Stimulated activated CD8-positive, alpha-beta memory T cell treated with anti-CD3 and anti-CD28 coated beads, Interleukin-7, amount 100 ng/mL, for 1 hour (primary cell): ENCODE results near the gene SCGB2B2.
"Not testable (repeated sequence)": the region's sequence is repeated elsewhere in the genome, so short reads cannot be mapped to it uniquely, and the experiment has no call there.

Source experiments
- DNase-seq, 2 donors: peaks; one replicate each; pipeline ENCODE4 v3.0.0-alpha.2; 2020; ENCODE audit warnings: low read depth in 2 of 2

Gene SCGB2B2

DNA sequence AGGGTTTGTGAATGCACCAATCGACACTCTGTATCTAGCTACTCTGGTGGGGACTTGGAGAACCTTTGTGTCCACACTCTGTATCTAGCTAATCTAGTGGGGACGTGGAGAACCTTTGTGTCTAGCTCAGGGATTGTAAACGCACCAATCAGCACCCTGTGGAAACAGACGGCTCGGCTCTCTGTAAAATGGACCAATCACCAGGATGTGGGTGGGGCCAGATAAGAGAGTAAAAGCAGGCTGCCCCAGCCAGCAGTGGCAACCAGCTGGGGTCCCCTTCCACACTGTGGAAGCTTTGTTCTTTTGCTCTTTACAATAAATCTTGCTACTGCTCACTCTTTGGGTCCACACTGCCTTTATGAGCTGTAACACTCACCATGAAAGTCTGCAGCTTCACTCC, 8.3 kb downstream of the SCGB2B2 start:
- DNase-seq, result not testable (repeated sequence)

DNA sequence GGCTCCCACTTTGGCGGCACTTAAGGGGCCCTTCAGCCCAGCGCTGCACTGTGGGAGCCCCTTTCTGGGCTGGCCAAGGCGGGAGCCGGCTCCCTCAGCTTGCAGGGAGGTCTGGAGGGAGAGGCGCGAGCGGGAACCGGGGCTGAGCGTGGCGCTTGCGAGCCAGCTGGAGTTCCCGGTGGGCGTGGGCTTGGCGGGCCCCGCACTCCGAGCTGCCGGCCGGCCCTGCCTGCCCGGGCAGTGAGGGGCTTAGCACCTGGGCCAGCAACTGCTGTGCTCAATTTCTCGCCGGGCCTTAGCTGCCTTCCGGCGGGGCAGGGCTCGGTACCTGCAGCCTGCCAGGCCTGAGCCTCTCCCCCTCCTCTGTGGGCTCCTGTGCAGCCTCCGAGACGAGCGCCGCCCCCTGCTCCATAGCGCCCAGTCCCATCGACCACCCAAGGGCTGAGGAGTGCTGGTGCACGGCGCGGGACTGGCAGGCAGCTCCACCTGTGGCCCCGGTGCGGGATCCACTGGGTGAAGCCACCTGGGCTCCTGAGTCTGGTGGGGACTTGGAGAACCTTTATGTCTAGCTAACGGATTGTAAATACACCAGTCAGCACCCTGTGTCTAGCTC, 8.8 kb downstream of the SCGB2B2 start:
- not testable (repeated sequence) for DNase-seq

DNA sequence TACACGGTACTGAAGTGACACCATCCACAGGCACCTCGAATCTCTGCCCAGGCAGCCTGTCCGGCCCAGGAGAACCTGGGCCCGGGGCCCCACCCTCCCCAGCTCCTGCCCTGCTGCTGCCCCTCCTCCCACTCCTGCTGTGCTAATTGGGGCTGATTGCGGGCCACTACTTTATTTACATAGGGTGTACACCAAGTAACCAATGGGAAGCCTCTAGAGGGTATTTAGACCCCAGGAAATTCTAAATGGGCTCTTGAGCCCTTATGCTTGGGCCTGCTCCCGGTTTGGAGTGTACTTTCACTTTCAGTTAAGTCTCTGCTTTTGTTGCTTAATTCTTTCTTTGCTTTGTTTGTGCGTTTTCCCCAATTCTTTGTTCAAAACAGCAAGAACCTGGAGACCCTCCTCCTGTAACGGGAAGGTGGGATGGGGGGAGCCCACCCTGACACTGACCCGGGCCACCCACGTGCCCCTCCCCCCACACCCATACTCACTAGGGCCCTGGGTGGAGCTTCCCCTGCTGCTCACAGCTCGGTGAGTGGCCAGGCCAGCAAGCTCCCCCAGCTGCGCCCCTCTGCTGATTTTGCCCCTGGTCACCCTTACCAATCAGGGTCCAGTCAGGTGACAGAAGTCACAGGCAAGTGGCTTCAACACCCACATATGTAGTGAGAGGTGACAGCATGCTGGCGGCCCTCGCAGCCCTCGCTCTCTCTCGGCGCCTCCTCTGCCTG, 9.4 kb downstream of the SCGB2B2 start:
- no peak for DNase-seq

DNA sequence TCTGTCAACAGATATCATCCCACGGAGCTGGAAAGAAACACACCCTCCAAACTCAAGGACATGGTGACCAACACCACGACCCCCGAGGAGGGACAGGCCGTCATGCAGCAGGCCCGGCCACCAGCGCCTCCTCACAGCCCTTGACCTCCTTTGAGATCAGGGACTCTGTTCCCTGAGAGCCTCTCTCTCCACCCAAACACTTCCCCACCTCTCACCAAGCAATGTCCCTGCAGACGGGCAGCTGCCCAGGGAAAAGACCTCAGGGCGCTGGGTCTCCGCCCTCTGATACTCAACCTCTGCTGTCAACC, 10.0 kb downstream of the SCGB2B2 start:
- no peak for DNase-seq

GRCh38 chr19:34666200-34666957, 10.6 kb downstream of the SCGB2B2 start:
- DNase-seq, result no peak

GRCh38 chr19:34665275-34665674, 11.7 kb downstream of the SCGB2B2 start:
- DNase-seq, result not testable (repeated sequence)

DNA sequence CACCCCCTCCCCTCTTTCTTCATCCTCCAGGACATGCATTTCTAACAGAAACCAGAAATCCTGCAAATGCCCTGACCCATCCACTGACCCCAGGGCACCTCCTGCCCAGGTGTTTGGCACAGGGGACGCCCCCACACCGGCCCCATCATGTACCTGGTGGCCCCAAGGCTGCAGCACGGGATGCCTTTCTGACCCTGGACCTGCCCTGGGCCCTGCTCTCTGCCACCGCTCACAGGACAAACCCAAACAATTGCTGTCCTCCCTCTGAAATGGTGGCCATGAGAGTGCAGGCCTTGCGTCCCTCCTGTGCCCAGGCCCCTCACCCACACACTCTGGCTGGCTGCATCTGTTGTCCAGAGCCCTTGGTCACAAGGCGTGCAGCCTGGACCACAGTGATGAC, 12.1 kb downstream of the SCGB2B2 start:
- no peak for DNase-seq

DNA sequence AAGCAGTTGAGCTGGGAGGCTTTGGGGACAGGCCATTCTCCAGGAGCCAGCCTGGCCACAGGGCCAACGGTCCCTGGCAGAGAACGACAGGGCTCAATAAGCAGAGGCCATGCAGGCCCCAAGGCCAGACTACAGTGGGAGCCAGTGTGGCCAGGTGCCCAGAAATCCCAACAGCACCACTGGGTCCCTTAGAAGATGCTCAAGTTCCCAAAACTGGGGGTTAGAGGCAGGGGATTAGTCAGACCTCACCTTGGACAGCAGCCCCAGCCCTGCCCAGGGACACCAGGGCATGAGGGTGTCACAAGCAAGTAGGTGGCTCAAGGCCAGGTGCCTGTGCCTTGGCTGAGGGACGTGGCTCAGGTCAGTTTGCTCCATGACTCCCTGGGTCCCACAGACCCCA, 12.8 kb downstream of the SCGB2B2 start:
- no peak for DNase-seq

DNA sequence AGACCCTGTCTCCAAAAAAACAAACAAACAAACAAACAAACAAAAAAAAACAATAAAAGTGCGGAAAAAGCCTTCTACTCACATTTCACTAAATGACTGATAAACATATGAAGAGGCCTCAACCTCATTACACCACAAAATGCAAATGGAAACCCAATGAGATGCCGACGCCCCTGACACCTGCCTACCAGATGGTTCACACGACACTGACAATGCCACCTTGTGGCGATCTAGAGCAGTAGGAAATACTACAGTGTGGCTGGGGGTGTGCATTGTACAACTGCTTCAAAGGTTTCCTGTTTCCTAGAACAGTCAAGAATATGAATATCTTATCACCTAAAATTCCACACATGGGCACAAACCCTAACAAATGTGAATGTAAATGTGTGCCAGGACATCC, 14.0 kb downstream of the SCGB2B2 start:
- DNase-seq, result no peak

- no peak for DNase-seq
These were observed 15.6 kb downstream of the SCGB2B2 start for GRCh38 chr19:34661357-34661756.

DNA sequence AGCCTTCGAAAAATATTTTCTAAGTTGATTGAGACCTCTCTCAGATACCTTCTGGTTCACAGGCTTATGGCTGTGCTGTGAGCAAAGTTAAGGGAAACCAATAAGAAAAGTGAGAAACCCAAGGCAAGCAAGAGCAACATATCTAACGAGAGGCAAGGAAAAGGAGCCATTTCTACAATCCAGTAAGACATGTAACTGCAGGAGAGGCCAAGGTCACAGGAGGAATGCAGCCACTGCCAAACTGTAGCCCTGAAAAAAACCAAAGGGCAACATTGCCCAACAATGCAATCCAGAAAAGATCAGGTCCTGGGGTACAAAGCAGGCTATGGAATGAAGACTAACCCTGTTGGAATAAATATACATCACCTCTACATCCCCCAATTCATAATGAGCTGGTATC, 21.3 kb downstream of the SCGB2B2 start:
- DNase-seq, result no peak

DNA sequence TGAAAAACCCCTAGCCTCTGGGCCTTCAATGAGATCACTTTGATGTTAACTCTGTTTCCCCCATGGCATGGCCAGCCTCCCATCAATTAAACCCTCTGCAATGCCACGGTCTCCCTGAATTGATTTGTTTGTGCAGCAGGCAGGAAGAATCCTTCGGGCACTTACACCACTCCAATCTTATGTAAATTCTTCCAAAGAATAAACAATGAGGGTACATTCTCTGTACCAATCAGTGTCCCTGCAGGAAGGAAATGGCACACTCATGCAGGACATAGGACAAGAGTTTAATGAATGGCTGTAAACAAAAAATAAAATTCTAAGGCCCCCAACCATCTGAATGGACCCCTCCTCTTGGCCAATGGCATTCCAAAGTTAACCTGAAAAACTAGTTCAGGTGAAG, 22.2 kb downstream of the SCGB2B2 start:
- DNase-seq, result no peak

GRCh38 chr19:34651747-34652146, 25.2 kb downstream of the SCGB2B2 start:
- no peak for DNase-seq

- DNase-seq, result no peak
These were observed 26.9 kb downstream of the SCGB2B2 start for GRCh38 chr19:34649886-34650543.

GRCh38 chr19:34645551-34645950, 31.4 kb downstream of the SCGB2B2 start:
- no peak for DNase-seq

GRCh38 chr19:34644991-34645461, 31.9 kb downstream of the SCGB2B2 start:
- DNase-seq, result no peak

GRCh38 chr19:34642241-34642640, 34.7 kb downstream of the SCGB2B2 start:
- no peak for DNase-seq

DNA sequence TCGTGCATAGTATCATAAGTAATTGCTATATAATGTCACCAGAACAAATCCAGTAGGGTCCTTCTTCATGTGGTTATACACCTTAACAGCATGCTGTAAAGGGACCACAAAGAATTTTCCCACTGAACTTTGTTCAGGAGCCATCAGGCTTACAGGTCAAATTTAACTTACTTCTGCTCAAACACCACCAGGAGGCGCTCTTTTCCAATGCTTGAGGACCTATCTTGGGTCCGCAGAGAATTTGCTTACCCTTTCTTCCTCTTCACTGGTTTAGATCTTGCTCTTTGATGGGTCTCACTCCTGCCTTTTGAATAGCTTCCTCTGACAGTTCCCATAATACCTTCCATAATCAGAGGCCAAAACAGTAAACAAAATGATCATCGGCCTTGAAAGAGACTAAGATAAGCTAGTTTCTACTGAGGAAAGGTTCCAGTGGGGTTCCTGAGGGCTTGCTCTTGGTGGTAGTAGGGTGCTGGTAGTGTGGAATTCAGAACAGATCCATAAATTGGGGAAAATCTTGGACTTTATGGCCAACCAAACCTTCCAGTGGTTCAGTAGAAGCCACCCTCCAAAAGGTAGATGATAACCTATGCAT, 37.4 kb downstream of the SCGB2B2 start:
- peak in 1 of 2 donors; percentile 45 for DNase-seq

GRCh38 chr19:34633802-34634201, 43.2 kb downstream of the SCGB2B2 start:
- no peak for DNase-seq
